H9 (cell line): ENCODE data around the gene ZNF200. TPM values are rescaled to one million over a fixed set of nuclear protein-coding genes. Genes with fewer than 3 reads are reported as not detected.

Experiments
- DNase-seq: peaks from one replicate; pipeline ENCODE4 v3.0.0-alpha.2; 2017
- H2AFZ ChIP-seq: one replicate; pipeline ENCODE4 v1.6.1; 2013; ENCODE audit warnings: mild to moderate bottlenecking, low read length, control low read depth, moderate library complexity
- H2AK5ac ChIP-seq: 2 replicates; pipeline ENCODE4 v1.6.1; 2013; ENCODE audit warnings: low read length, control low read depth, mixed read lengths; ENCODE audit not compliant: insufficient read length
- H2BK120ac ChIP-seq: one replicate; pipeline ENCODE4 v1.6.1; 2013; ENCODE audit warnings: low read depth, mild to moderate bottlenecking, low read length, control low read depth, inconsistent platforms; ENCODE audit not compliant: poor library complexity, severe bottlenecking
- H2BK12ac ChIP-seq: 2 replicates; pipeline ENCODE4 v1.6.1; 2013; ENCODE audit warnings: low read length, control low read depth, mixed read lengths, low read depth; ENCODE audit not compliant: insufficient read length
- H2BK15ac ChIP-seq: 2 replicates; pipeline ENCODE4 v1.6.1; 2013; ENCODE audit warnings: low read depth, low read length, control low read depth
- H2BK20ac ChIP-seq: one replicate; pipeline ENCODE4 v1.6.1; 2013; ENCODE audit warnings: low read depth, mild to moderate bottlenecking, low read length, control low read depth, inconsistent platforms; ENCODE audit not compliant: poor library complexity, severe bottlenecking
- H2BK5ac ChIP-seq: 2 replicates; pipeline ENCODE4 v1.6.1; 2013; ENCODE audit warnings: low read length, control low read depth, mixed read lengths; ENCODE audit not compliant: insufficient read length
- H3K14ac ChIP-seq: 2 replicates; pipeline ENCODE4 v1.6.1; 2013; ENCODE audit warnings: low read length, control low read depth; ENCODE audit not compliant: insufficient read depth
- H3K18ac ChIP-seq: 2 replicates; pipeline ENCODE4 v1.6.1; 2013; ENCODE audit warnings: low read depth, mild to moderate bottlenecking, mixed read lengths, low read length, control low read depth; ENCODE audit not compliant: insufficient read length
- H3K23ac ChIP-seq: 2 replicates; pipeline ENCODE4 v1.6.1; 2013; ENCODE audit warnings: low read length, control low read depth, mixed read lengths, low read depth; ENCODE audit not compliant: insufficient read length
- H3K23me2 ChIP-seq: 2 replicates; pipeline ENCODE4 v1.6.1; 2013; ENCODE audit warnings: low read depth, mild to moderate bottlenecking, mixed read lengths, low read length, control low read depth; ENCODE audit not compliant: insufficient read length, poor library complexity, severe bottlenecking
- H3K27ac ChIP-seq: 2 replicates; pipeline ENCODE4 v1.5.1; 2013; ENCODE audit warnings: low read length, control low read depth, mixed read lengths, low read depth; ENCODE audit not compliant: insufficient read length
- H3K27me3 ChIP-seq: 2 replicates; pipeline ENCODE4 v1.6.1; 2013; ENCODE audit warnings: low read length, control low read depth, inconsistent platforms; ENCODE audit not compliant: insufficient read depth
- H3K4ac ChIP-seq: 2 replicates; pipeline ENCODE4 v1.6.1; 2013; ENCODE audit warnings: low read depth, mild to moderate bottlenecking, control low read depth, inconsistent platforms, low read length, moderate library complexity
- H3K4me1 ChIP-seq: 2 replicates; pipeline ENCODE4 v1.6.1; 2013; ENCODE audit warnings: low read length, control low read depth, inconsistent platforms; ENCODE audit not compliant: insufficient read depth
- H3K4me2 ChIP-seq: 2 replicates; pipeline ENCODE4 v1.6.1; 2013; ENCODE audit warnings: low read length, control low read depth, mixed read lengths; ENCODE audit not compliant: insufficient read length, insufficient read depth
- H3K56ac ChIP-seq: 2 replicates; pipeline ENCODE4 v1.6.1; 2013; ENCODE audit warnings: low read depth, mild to moderate bottlenecking, mixed read lengths, low read length, control low read depth; ENCODE audit not compliant: insufficient read length
- H3K79me1 ChIP-seq: 2 replicates; pipeline ENCODE4 v1.6.1; 2013; ENCODE audit warnings: low read depth, mild to moderate bottlenecking, moderate library complexity, low read length, control low read depth, inconsistent platforms; ENCODE audit not compliant: insufficient read depth, poor library complexity, severe bottlenecking
- H3K79me2 ChIP-seq: 2 replicates; pipeline ENCODE4 v1.6.1; 2013; ENCODE audit warnings: low read length, control low read depth, inconsistent platforms; ENCODE audit not compliant: insufficient read depth
- H3K9ac ChIP-seq: 2 replicates; pipeline ENCODE4 v1.6.1; 2013; ENCODE audit warnings: low read length, control low read depth, mixed read lengths; ENCODE audit not compliant: insufficient read length; ENCODE audit errors: extremely low read depth
- H3K9me3 ChIP-seq: one replicate; pipeline ENCODE4 v1.6.1; 2013; ENCODE audit warnings: low read depth, low read length, inconsistent platforms; ENCODE audit not compliant: control insufficient read depth
- H3T11ph ChIP-seq: one replicate; pipeline ENCODE4 v1.6.1; 2013; ENCODE audit warnings: mild to moderate bottlenecking, low read length, control low read depth, inconsistent platforms
- H4K20me1 ChIP-seq: one replicate; pipeline ENCODE4 v1.6.1; 2013; ENCODE audit not compliant: control insufficient read depth, insufficient read length, insufficient read depth
- H4K5ac ChIP-seq: 2 replicates; pipeline ENCODE4 v1.6.1; 2013; ENCODE audit warnings: low read depth, mild to moderate bottlenecking, mixed read lengths, low read length, control low read depth; ENCODE audit not compliant: insufficient read length
- H4K8ac ChIP-seq: replicated peaks from 2 replicates; pipeline ENCODE4 v1.6.1; 2013; ENCODE audit warnings: low read length, control low read depth, mixed read lengths, low read depth; ENCODE audit not compliant: insufficient read length
- H4K91ac ChIP-seq: 2 replicates; pipeline ENCODE4 v1.6.1; 2013; ENCODE audit warnings: low read depth, mild to moderate bottlenecking, moderate library complexity, mixed read lengths, low read length, control low read depth; ENCODE audit not compliant: insufficient read length
- H3K27ac Mint-ChIP-seq, 3 experiments: 2 replicates in 2 of 3; 3 replicates in 1 of 3; pipeline ENCODE4 v1.8.0; 2020 to 2021; ENCODE audit warnings: mixed read lengths in 3 of 3, mild to moderate bottlenecking in 1 of 3, moderate library complexity in 1 of 3
- H3K27me3 Mint-ChIP-seq: 2 replicates; pipeline ENCODE4 v1.8.0; 2021; ENCODE audit warnings: low read depth, mild to moderate bottlenecking, moderate library complexity, mixed read lengths
- H3K36me3 Mint-ChIP-seq, 3 experiments: 2 replicates in 2 of 3; 3 replicates in 1 of 3; pipeline ENCODE4 v1.8.0; 2020 to 2021; ENCODE audit warnings: low read depth in 3 of 3, mixed read lengths in 3 of 3; ENCODE audit not compliant: insufficient read depth in 1 of 3
- H3K4me1 Mint-ChIP-seq, 2 experiments: 2 replicates each; pipeline ENCODE4 v1.8.0; 2020; ENCODE audit warnings: mixed read lengths in 2 of 2
- H3K4me3 Mint-ChIP-seq, 2 experiments: 2 replicates in 1 of 2; 3 replicates in 1 of 2; pipeline ENCODE4 v1.8.0; 2020 to 2021; ENCODE audit warnings: mild to moderate bottlenecking in 2 of 2, mixed read lengths in 2 of 2, moderate library complexity in 1 of 2
- H3K9me3 Mint-ChIP-seq, 2 experiments: 2 replicates in 1 of 2; 3 replicates in 1 of 2; pipeline ENCODE4 v1.8.0; 2020; ENCODE audit warnings: mild to moderate bottlenecking in 2 of 2, mixed read lengths in 2 of 2, moderate library complexity in 1 of 2
- CTCF ChIP-seq: fragments of 200-600 bp; sonication (generic); conservative IDR thresholded peaks from 3 replicates; pipeline ENCODE4 v1.8.0; 2021; ENCODE audit warnings: antibody characterized with exemption, mild to moderate bottlenecking
- WGBS: extraction: QIAGEN DNeasy Blood & Tissue Kit; methylation state at CpG from one replicate; pipeline ENCODE4 v1.1.7; 2013; ENCODE audit warnings: missing lambda C conversion rate, low lambda C conversion rate, mixed read lengths; ENCODE audit not compliant: insufficient read length; ENCODE audit errors: extremely low coverage; 5-methylcytosine and 5-hydroxymethylcytosine counted together
- total RNA-seq: library from RNA; stranded (reverse); gene quantifications from 2 replicates; pipeline ENCODE4 v1.2.1, GENCODE V29; 2021

ZNF200 gene
- total RNA-seq, 1 experiment from 2014 or later: 14.9 TPM

- Mint-ChIP-seq H3K9me3 (peaks cover 61 to 75% of the 10 kb centered on the region in 2 experiments), H3K27me3 (peaks cover 9% of the 10 kb centered on the region), H3K4me1 (no peaks in the 10 kb centered on the region), H3K4me3 (no peak overlapping the region), H3K27ac (no peak overlapping the region), H3K36me3 (peaks cover 0 to 4% (median 0%) of the 10 kb centered on the region in 3 experiments; a peak in 2 of 7 replicates)
- Histone ChIP-seq H3K4me2 (no peak overlapping the region), H2BK15ac (no peak overlapping the region), H3K4ac (no peak overlapping the region), H2AK5ac (no peak overlapping the region), H2BK12ac (no peak overlapping the region), H3K79me1 (no peaks in the 10 kb centered on the region), H3K27me3 (no peaks in the 10 kb centered on the region), H2BK20ac (no peak overlapping the region), H4K5ac (no peak overlapping the region), H3K23ac (no peak overlapping the region), H3K4me1 (no peaks in the 10 kb centered on the region), H3K14ac (no peak overlapping the region), H3K23me2 (no peaks in the 10 kb centered on the region), H3T11ph (no peak overlapping the region), H3K27ac (no peak overlapping the region), H3K56ac (no peak overlapping the region), H4K20me1 (no peaks in the 10 kb centered on the region), H2AFZ (no peak overlapping the region), H3K18ac (no peak overlapping the region), H4K8ac (no peak overlapping the region), H2BK120ac (no peak overlapping the region), H3K79me2 (no peaks in the 10 kb centered on the region), H3K9ac (no peak overlapping the region), H4K91ac (no peak overlapping the region), H3K9me3 (no peaks in the 10 kb centered on the region), H2BK5ac (no peak overlapping the region)
- WGBS: no CpG with 5 or more reads among the region's 14 CpGs
- no peak for DNase-seq
- TF ChIP-seq CTCF: no peak
Observed at GRCh38 chr16:3249451-3249850, 14.5 kb upstream of the ZNF200 start.
